Gastroesophageal sphincter (tissue), 3 donors: ENCODE measurements around the gene DAPK1.

Experiments
- CTCF ChIP-seq, 4 experiments: fragments of 200-600 bp in 2 of 4; fragments of 450-650 bp in 2 of 4; sonication (generic) in 1 of 4; IDR thresholded peaks; one replicate each; pipeline ENCODE4 v1.5.1; 2017 to 2019; ENCODE audit warnings: antibody characterized with exemption in 4 of 4, mild to moderate bottlenecking in 2 of 4, moderate library complexity in 2 of 4
- EP300 ChIP-seq: sonication (generic); formaldehyde crosslinking; IDR thresholded peaks from one replicate; pipeline ENCODE4 v1.6.1; 2017; ENCODE audit warnings: antibody characterized with exemption, mild to moderate bottlenecking
- POLR2A ChIP-seq, 2 donors: fragments of 450-650 bp; IDR thresholded peaks; one replicate each; pipeline ENCODE4 v1.6.1; 2017; ENCODE audit warnings: antibody characterized with exemption in 2 of 2, mild to moderate bottlenecking in 2 of 2, moderate library complexity in 1 of 2
- POLR2AphosphoS5 ChIP-seq: sonication (generic); formaldehyde crosslinking; IDR thresholded peaks from one replicate; pipeline ENCODE4 v1.6.1; 2017; ENCODE audit warnings: antibody characterized with exemption

- no peak for TF ChIP-seq CTCF (IDR thresholded peaks at IDR 0.05)
- no peak for TF ChIP-seq EP300
- TF ChIP-seq POLR2A (IDR thresholded peaks at IDR 0.05) = no peak
- no peak for TF ChIP-seq POLR2AphosphoS5
Observed at GRCh38 chr9:87644659-87645058, 147.0 kb downstream of the DAPK1 start.
